WTC11 (cell line): ENCODE results near the gene BPNT1. TPM values are rescaled to one million over a fixed set of nuclear protein-coding genes. Genes with fewer than 3 reads are reported as not detected.
A peak's percentile ranks its signal among the peaks of the same experiment; 100 is the strongest.

Experiments used
- ATAC-seq: fragments of 200-7000 bp; cut with Tn5 transposase; 2 replicates; pipeline ENCODE4 v1.10.0; 2021; ENCODE audit warnings: mild to moderate bottlenecking, moderate library complexity
- CTCF ChIA-PET: fragments of 300-600 bp; sonication (Branson Sonifier 250); formaldehyde crosslinking; loops from one replicate; lab custom pipeline; 2021; ENCODE audit warnings: antibody characterized with exemption; lab: Charles Lee
- POLR2A ChIA-PET: fragments of 350-600 bp; sonication (Branson Sonifier 250); formaldehyde crosslinking; loops from one replicate; lab custom pipeline; 2021; ENCODE audit warnings: antibody characterized with exemption; lab: Charles Lee
- DNase-seq: peaks from one replicate; pipeline ENCODE4 v3.0.0; 2021; ENCODE audit warnings: low spot score
- H3K27ac Mint-ChIP-seq: 2 replicates; pipeline ENCODE4 v1.8.0; 2021; ENCODE audit warnings: mixed read lengths
- H3K27me3 Mint-ChIP-seq: 2 replicates; pipeline ENCODE4 v1.8.0; 2021; ENCODE audit warnings: low read depth, mild to moderate bottlenecking, moderate library complexity, mixed read lengths
- H3K36me3 Mint-ChIP-seq: 2 replicates; pipeline ENCODE4 v1.8.0; 2021; ENCODE audit warnings: mixed read lengths
- H3K4me1 Mint-ChIP-seq: 2 replicates; pipeline ENCODE4 v1.8.0; 2022; ENCODE audit warnings: mixed read lengths
- H3K4me3 Mint-ChIP-seq: 2 replicates; pipeline ENCODE4 v1.8.0; 2021; ENCODE audit warnings: mild to moderate bottlenecking, moderate library complexity, mixed read lengths
- H3K9me3 Mint-ChIP-seq: 2 replicates; pipeline ENCODE4 v1.8.0; 2021; ENCODE audit warnings: mixed read lengths
- ATF1 ChIP-seq: sonication (generic); formaldehyde crosslinking; IDR thresholded peaks from 2 replicates; pipeline ENCODE4 v1.8.1; 2023; ENCODE audit warnings: mild to moderate bottlenecking, moderate library complexity, missing genetic modification reagents
- ATF2 ChIP-seq: sonication (generic); formaldehyde crosslinking; IDR thresholded peaks from 2 replicates; pipeline ENCODE4 v1.8.1; 2022; ENCODE audit warnings: low read depth, missing genetic modification reagents, borderline replicate concordance
- ATF6 ChIP-seq: sonication (generic); formaldehyde crosslinking; IDR thresholded peaks from 2 replicates; pipeline ENCODE4 v1.8.1; 2023; ENCODE audit warnings: mild to moderate bottlenecking, missing genetic modification reagents
- CREB1 ChIP-seq: sonication (generic); formaldehyde crosslinking; IDR thresholded peaks from 2 replicates; pipeline ENCODE4 v1.8.0; 2023; ENCODE audit warnings: mild to moderate bottlenecking, missing genetic modification reagents
- FOXJ3 ChIP-seq: sonication (generic); formaldehyde crosslinking; IDR thresholded peaks from 2 replicates; pipeline ENCODE4 v1.9.0; 2021; ENCODE audit warnings: missing genetic modification reagents, mild to moderate bottlenecking, borderline replicate concordance
- GRHL2 ChIP-seq: fragments of 250-450 bp; sonication (Bioruptor Pico); IDR thresholded peaks from 2 replicates; pipeline ENCODE4 v1.8.0; 2022; ENCODE audit warnings: mild to moderate bottlenecking, moderate library complexity; ENCODE audit not compliant: insufficient replicate concordance, severe bottlenecking
- IRF2 ChIP-seq: sonication (generic); formaldehyde crosslinking; IDR thresholded peaks from 2 replicates; pipeline ENCODE4 v1.8.0; 2022; ENCODE audit warnings: low read depth, missing genetic modification reagents, borderline replicate concordance
- MLX ChIP-seq: sonication (generic); formaldehyde crosslinking; IDR thresholded peaks from 2 replicates; pipeline ENCODE4 v1.8.1; 2023; ENCODE audit warnings: mild to moderate bottlenecking, missing genetic modification reagents, moderate library complexity
- MYBL2 ChIP-seq: sonication (generic); formaldehyde crosslinking; IDR thresholded peaks from 2 replicates; pipeline ENCODE4 v1.8.1; 2023; ENCODE audit warnings: mild to moderate bottlenecking, moderate library complexity, missing genetic modification reagents
- NFATC4 ChIP-seq: fragments of 250-450 bp; sonication (Bioruptor Pico); IDR thresholded peaks from 2 replicates; pipeline ENCODE4 v1.9.0; 2021; ENCODE audit warnings: mild to moderate bottlenecking
- NR2C2 ChIP-seq: sonication (generic); formaldehyde crosslinking; IDR thresholded peaks from 2 replicates; pipeline ENCODE4 v1.8.0; 2022; ENCODE audit warnings: mild to moderate bottlenecking, missing genetic modification reagents
- OVOL2 ChIP-seq: fragments of 250-450 bp; sonication (Bioruptor Pico); IDR thresholded peaks from 2 replicates; pipeline ENCODE4 v1.9.0; 2021; ENCODE audit warnings: mild to moderate bottlenecking, borderline replicate concordance
- RORB ChIP-seq: fragments of 250-450 bp; sonication (Bioruptor Pico); IDR thresholded peaks from 2 replicates; pipeline ENCODE4 v1.9.0; 2021; ENCODE audit warnings: mild to moderate bottlenecking
- SP1 ChIP-seq: sonication (generic); formaldehyde crosslinking; conservative IDR thresholded peaks from 2 replicates; pipeline ENCODE4 v1.8.1; 2022; ENCODE audit warnings: missing genetic modification reagents
- STAT6 ChIP-seq: sonication (generic); formaldehyde crosslinking; conservative IDR thresholded peaks from 2 replicates; pipeline ENCODE4 v1.8.1; 2023; ENCODE audit warnings: mild to moderate bottlenecking, low read depth, missing genetic modification reagents, moderate library complexity
- TP53 ChIP-seq: sonication (generic); formaldehyde crosslinking; IDR thresholded peaks from 2 replicates; pipeline ENCODE4 v1.8.1; 2023; ENCODE audit warnings: mild to moderate bottlenecking, missing genetic modification reagents
- ZNF121 ChIP-seq: sonication (generic); formaldehyde crosslinking; IDR thresholded peaks from 2 replicates; pipeline ENCODE4 v1.8.0; 2023; ENCODE audit warnings: missing genetic modification reagents
- ZNF138 ChIP-seq: sonication (generic); formaldehyde crosslinking; conservative IDR thresholded peaks from 2 replicates; pipeline ENCODE4 v1.8.1; 2022; ENCODE audit warnings: mild to moderate bottlenecking, moderate library complexity, missing genetic modification reagents
- ZNF219 ChIP-seq: sonication (generic); formaldehyde crosslinking; IDR thresholded peaks from 2 replicates; pipeline ENCODE4 v1.8.0; 2023; ENCODE audit warnings: missing genetic modification reagents, mild to moderate bottlenecking, borderline replicate concordance
- ZNF416 ChIP-seq: fragments of 250-450 bp; sonication (Bioruptor Pico); IDR thresholded peaks from 2 replicates; pipeline ENCODE4 v1.9.0; 2021; ENCODE audit warnings: mild to moderate bottlenecking, inconsistent platforms
- total RNA-seq: library from RNA; stranded (reverse); gene quantifications from 3 replicates; pipeline ENCODE4 v1.2.3, GENCODE V29; 2021
- TF ChIP-seq, protein P1 (sequence below): sonication (generic); formaldehyde crosslinking; IDR thresholded peaks from 2 replicates; pipeline ENCODE4 v1.8.1; 2023; ENCODE audit warnings: mild to moderate bottlenecking, missing genetic modification reagents, moderate library complexity
- TF ChIP-seq, protein P2 (sequence below): sonication (generic); formaldehyde crosslinking; IDR thresholded peaks from 2 replicates; pipeline ENCODE4 v1.8.0; 2022; ENCODE audit warnings: mild to moderate bottlenecking, missing genetic modification reagents
- TF ChIP-seq, protein P3 (sequence below): sonication (generic); formaldehyde crosslinking; IDR thresholded peaks from 2 replicates; pipeline ENCODE4 v1.8.1; 2023; ENCODE audit warnings: mild to moderate bottlenecking, moderate library complexity, missing genetic modification reagents
- TF ChIP-seq, protein P4 (sequence below): sonication (generic); formaldehyde crosslinking; IDR thresholded peaks from 2 replicates; pipeline ENCODE4 v1.8.1; 2023; ENCODE audit warnings: mild to moderate bottlenecking, missing genetic modification reagents

BPNT1 gene
- total RNA-seq, 1 experiment from 2014 or later, result 14.4 TPM

DNA sequence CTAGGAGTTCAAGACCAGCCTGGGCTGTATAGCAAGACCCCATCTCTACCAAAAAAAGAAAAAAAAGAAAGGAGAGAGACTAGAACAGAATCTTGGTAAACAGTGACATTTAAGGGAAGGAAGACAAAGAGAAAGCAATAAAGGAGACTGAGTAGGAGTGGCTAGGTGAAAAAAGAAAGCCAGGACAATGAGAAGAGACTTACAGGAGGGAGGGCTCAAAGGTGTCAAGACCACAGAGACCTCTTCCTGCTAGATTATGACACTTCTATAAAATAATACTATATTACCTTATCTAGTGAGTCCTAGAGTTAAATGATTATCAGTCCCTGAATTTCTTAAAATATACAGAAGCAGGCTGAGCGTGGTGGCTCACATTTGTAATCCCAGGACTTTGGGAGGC, 33.2 kb downstream of the BPNT1 start (continued):
- TF ChIP-seq NFATC4 (CRISPR knock-in tag), result no peak
- no peak for TF ChIP-seq ZNF138
- TF ChIP-seq ATF6 (CRISPR knock-in tag), result no peak
- TF ChIP-seq, protein P1, sequence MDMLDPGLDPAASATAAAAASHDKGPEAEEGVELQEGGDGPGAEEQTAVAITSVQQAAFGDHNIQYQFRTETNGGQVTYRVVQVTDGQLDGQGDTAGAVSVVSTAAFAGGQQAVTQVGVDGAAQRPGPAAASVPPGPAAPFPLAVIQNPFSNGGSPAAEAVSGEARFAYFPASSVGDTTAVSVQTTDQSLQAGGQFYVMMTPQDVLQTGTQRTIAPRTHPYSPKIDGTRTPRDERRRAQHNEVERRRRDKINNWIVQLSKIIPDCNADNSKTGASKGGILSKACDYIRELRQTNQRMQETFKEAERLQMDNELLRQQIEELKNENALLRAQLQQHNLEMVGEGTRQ (CRISPR knock-in tag), result no peak
- TF ChIP-seq ZNF121 (CRISPR knock-in tag), result no peak
- TF ChIP-seq GRHL2 (CRISPR knock-in tag), result no peak
- TF ChIP-seq RORB (CRISPR knock-in tag), result no peak
- TF ChIP-seq IRF2 (CRISPR knock-in tag), result no peak
- no peak for TF ChIP-seq STAT6 (CRISPR knock-in tag)
- TF ChIP-seq NR2C2 (CRISPR knock-in tag), result no peak

DNA sequence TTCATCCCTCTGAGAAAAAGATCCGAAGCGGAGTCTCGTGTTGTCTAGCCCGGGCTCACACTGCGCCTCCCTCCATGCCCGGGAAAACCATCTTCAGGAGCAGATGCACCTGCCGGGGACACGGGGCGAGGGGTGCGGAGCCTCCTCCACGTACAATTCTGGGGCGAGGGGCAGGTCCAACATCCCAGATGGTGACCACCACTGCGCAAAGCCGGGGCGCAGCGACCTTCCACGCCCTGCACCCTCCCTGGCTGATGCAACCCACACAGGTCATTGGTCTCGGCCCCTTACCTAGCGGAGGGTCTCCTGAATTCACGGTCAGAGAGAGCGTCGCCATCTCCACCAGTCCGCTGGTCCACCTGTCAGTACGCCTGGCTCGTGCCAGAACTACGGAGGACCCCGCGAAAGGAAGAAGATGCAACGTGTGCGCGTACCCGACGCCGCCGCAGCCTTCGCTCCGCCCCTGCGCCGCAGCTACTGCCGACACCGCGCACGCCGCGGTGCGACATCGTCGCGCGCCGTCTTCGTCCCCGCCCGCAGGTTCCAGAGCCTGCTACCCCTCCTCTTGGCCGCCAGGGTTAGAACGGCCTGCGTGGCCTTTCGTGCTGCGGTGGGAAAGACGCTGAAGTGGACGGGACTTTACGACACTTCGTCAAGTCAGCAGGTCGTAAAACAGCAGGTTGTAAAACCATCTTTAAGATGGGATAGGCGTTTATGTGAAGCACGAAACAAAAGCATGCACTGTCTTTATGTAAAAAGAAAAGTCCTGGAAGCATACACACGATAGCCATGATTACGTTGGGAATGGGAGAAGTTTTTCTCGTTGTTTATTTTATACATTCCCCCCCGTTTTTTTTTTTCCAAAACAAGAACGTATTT, 43.3 kb downstream of the BPNT1 start, which contains the start of gene EPRS1:
TSS of gene EPRS1 (minus strand) at position 454 of the 879 bp plus-strand sequence. CDS start at position 337, 117 bp downstream.
- H3K36me3 Mint-ChIP-seq, result 0 out of 2 replicates have a peak, but pooled peaks cover 3% of the 10 kb centered on the region
- CTCF ChIA-PET, result interaction anchor here (0.6 to 1.5 kb wide), 8 partner anchors 14 to 207 kb away, joined by 3 to 7 read pairs (median 3); partner anchors contain the start of genes BPNT1 and IARS2
- DNase-seq (peak; percentile 94), ATAC-seq (peak; percentile 100)
- H3K27ac Mint-ChIP-seq, result peak within 1 kb of the TSS; percentile 97
- no peaks in the 10 kb centered on the region for H3K27me3 Mint-ChIP-seq
- peaks cover 12% of the 10 kb centered on the region; the same call in 1 of the 2 replicates for H3K4me1 Mint-ChIP-seq
- no peaks in the 10 kb centered on the region for H3K9me3 Mint-ChIP-seq
- POLR2A ChIA-PET, result interaction anchor here (0.7 kb wide), 1 partner anchor 255 kb away, joined by 3 read pairs; no protein-coding TSS in a partner anchor
- peak within 1 kb of the TSS; percentile 95 for H3K4me3 Mint-ChIP-seq
- TF ChIP-seq, protein P2, sequence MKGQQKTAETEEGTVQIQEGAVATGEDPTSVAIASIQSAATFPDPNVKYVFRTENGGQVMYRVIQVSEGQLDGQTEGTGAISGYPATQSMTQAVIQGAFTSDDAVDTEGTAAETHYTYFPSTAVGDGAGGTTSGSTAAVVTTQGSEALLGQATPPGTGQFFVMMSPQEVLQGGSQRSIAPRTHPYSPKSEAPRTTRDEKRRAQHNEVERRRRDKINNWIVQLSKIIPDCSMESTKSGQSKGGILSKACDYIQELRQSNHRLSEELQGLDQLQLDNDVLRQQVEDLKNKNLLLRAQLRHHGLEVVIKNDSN (CRISPR knock-in tag), result peak; percentile 8; the same call in 1 of the 2 replicates
- no peak; the same call in 1 of the 2 replicates for TF ChIP-seq ATF1
- TF ChIP-seq ZNF219, result no peak
- no peak for TF ChIP-seq MYBL2 (CRISPR knock-in tag)
- no peak for TF ChIP-seq TP53 (CRISPR knock-in tag)
- TF ChIP-seq CREB1, result no peak
- no peak for TF ChIP-seq OVOL2
- peak; percentile 87 for TF ChIP-seq SP1 (CRISPR knock-in tag)
- TF ChIP-seq MLX (CRISPR knock-in tag), result peak; percentile 64; the same call in 1 of the 2 replicates
- TF ChIP-seq, protein P3, sequence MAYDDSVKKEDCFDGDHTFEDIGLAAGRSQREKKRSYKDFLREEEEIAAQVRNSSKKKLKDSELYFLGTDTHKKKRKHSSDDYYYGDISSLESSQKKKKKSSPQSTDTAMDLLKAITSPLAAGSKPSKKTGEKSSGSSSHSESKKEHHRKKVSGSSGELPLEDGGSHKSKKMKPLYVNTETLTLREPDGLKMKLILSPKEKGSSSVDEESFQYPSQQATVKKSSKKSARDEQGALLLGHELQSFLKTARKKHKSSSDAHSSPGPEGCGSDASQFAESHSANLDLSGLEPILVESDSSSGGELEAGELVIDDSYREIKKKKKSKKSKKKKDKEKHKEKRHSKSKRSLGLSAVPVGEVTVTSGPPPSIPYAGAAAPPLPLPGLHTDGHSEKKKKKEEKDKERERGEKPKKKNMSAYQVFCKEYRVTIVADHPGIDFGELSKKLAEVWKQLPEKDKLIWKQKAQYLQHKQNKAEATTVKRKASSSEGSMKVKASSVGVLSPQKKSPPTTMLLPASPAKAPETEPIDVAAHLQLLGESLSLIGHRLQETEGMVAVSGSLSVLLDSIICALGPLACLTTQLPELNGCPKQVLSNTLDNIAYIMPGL (CRISPR knock-in tag), result peak; percentile 99
- TF ChIP-seq ATF2 (CRISPR knock-in tag), result no peak
- TF ChIP-seq FOXJ3, result no peak
- TF ChIP-seq, protein P4, sequence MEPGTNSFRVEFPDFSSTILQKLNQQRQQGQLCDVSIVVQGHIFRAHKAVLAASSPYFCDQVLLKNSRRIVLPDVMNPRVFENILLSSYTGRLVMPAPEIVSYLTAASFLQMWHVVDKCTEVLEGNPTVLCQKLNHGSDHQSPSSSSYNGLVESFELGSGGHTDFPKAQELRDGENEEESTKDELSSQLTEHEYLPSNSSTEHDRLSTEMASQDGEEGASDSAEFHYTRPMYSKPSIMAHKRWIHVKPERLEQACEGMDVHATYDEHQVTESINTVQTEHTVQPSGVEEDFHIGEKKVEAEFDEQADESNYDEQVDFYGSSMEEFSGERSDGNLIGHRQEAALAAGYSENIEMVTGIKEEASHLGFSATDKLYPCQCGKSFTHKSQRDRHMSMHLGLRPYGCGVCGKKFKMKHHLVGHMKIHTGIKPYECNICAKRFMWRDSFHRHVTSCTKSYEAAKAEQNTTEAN, result no peak
- TF ChIP-seq ZNF121 (CRISPR knock-in tag), result no peak
- TF ChIP-seq ZNF416 (CRISPR knock-in tag), result no peak
